GM18498 (cell line): Measurements from ENCODE around the gene CD68.
"Not testable (repeated sequence)": the region's sequence is repeated elsewhere in the genome, so short reads cannot be mapped to it uniquely, and the experiment has no call there.

Experiments used
- ATAC-seq: cut with Tn5 transposase; IDR thresholded peaks from one replicate; pipeline ENCODE4 v1.9.1; 2021; ENCODE audit warnings: mild to moderate bottlenecking, moderate library complexity; ENCODE audit not compliant: unreplicated experiment

Gene CD68

GRCh38 chr17:7577327-7578199, 1.9 kb upstream of the CD68 start:
- no peak for ATAC-seq

- no peak for ATAC-seq
Observed at GRCh38 chr17:7579834-7580603, 581 bp downstream of the CD68 start.

- no peak for ATAC-seq
Observed at GRCh38 chr17:7580604-7581575, 1.5 kb downstream of the CD68 start.

- ATAC-seq: no peak
Observed at GRCh38 chr17:7582396-7583252, 3.2 kb downstream of the CD68 start.

GRCh38 chr17:7583253-7584109, 4.0 kb downstream of the CD68 start, which contains the start of gene MPDU1:
TSS of gene MPDU1 (plus strand) at chr17:7583852. CDS start at chr17:7583863, 11 bp downstream.
- peak; percentile 72 for ATAC-seq

GRCh38 chr17:7586673-7587419, 7.4 kb downstream of the CD68 start:
- ATAC-seq: no peak

GRCh38 chr17:7587420-7588151, 8.1 kb downstream of the CD68 start:
- no peak for ATAC-seq

- ATAC-seq: no peak
Observed at GRCh38 chr17:7588553-7589203, 9.2 kb downstream of the CD68 start.

- ATAC-seq: no peak
Observed at GRCh38 chr17:7589204-7589868, 9.9 kb downstream of the CD68 start.

GRCh38 chr17:7589891-7590691, 10.7 kb downstream of the CD68 start, which contains the start of gene SOX15:
TSS of gene SOX15 (minus strand) at chr17:7590094. CDS start at chr17:7589676, 418 bp downstream.
- ATAC-seq: no peak

GRCh38 chr17:7590743-7591142, 11.3 kb downstream of the CD68 start:
- no peak for ATAC-seq

GRCh38 chr17:7591596-7591995, 12.2 kb downstream of the CD68 start:
- no peak for ATAC-seq

- no peak for ATAC-seq
Observed at GRCh38 chr17:7592422-7593021, 13.1 kb downstream of the CD68 start.

- no peak for ATAC-seq
Observed at GRCh38 chr17:7593296-7593695, 13.9 kb downstream of the CD68 start.

- ATAC-seq: not testable (repeated sequence)
Observed at GRCh38 chr17:7597561-7597960, 18.1 kb downstream of the CD68 start.
